Adrenal gland (tissue), 5 donors: ENCODE results near the gene PNP.

ENCODE experiments used
- CTCF ChIP-seq, 6 experiments: fragments of 450-650 bp in 4 of 6; fragments of 200-600 bp in 2 of 6; sonication (generic) in 1 of 6; IDR thresholded peaks; 1 replicate in 5 of 6; 2 replicates in 1 of 6; pipeline versions ENCODE4 v1.5.1 to v1.8.0; 2016 to 2021; ENCODE audit warnings: antibody characterized with exemption in 6 of 6, mild to moderate bottlenecking in 2 of 6, moderate library complexity in 1 of 6
- POLR2A ChIP-seq, 2 donors: fragments of 450-650 bp; IDR thresholded peaks; one replicate each; pipeline ENCODE4 v1.6.1; 2017; ENCODE audit warnings: antibody characterized with exemption in 2 of 2, mild to moderate bottlenecking in 2 of 2, moderate library complexity in 1 of 2
- donor health status: DM: no; HTN: no; CAD: no.

GRCh38 chr14:20428010-20428365 lies 41.2 kb upstream of the PNP start:
- TF ChIP-seq CTCF (IDR thresholded peaks at IDR 0.05), result no peak
- no peak for TF ChIP-seq POLR2A (IDR thresholded peaks at IDR 0.05)
